Measurements from ENCODE around the gene CCL21.

Gene CCL21

DNA sequence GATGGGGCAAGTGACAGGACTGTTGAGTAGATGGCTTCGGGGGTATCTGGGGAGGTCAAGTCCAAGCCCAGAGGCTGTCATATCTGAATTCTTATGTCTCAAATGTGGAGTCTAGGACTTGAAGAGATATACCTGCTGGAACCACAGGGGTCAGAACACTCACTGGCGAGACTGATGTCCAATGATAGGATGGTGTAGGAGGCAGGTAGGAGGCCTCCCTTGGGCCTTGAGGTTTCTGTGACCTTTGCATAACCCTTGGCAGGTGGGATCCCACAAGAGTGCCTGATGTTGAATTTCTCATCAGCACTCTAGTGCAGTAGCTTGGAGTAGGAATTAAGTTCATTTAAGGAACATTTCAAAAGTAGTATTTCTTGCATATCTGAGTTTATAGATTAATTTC, 2.8 kb downstream of the CCL21 start:
- no peak for DNase-seq

DNA sequence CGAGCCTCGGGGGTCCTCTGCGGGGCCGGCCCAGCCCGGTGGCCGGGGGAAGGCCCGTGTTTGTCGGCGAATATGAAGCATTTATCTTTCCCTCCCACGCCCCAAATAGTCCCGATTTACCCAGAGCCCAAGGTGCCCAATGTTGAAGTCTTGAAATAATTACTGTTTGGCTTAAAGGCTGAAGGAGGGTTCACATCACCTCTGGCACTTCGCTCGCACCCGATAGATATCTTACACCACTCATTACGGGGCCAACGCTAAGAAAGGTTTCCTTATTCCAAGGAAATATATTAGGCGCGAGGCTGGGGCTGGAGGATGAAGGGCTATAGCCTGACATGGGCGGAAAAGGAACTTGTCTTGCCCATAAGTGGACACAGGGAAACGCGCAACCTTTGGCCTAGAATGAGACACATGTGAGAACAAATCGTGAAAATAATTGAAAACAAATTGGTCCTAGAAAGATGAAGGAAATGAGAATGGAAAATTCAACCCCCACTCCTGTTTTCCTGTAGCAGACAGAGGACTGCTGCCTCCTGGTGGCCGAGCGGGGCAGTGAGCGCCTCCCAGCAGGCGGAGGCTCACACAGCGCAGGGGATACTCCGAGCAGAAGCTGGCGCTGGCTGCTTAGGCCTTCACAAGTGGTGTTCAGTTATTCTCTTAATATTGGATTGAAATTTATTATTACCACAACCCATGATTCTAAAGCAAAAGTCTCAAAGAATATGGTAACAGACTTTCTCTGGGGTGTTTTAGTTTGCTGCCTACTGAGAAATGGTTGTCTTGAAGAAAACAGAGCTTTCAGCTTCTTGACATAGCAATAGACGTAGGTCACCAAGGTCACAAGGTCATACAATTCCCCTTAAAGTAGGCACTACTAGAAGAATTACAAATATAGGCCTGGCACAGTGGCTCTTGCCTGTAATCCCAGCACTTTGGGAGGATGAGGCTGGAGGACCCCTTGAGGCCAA, 7.9 kb downstream of the CCL21 start:
- DNase-seq, result peak; percentile 32

DNA sequence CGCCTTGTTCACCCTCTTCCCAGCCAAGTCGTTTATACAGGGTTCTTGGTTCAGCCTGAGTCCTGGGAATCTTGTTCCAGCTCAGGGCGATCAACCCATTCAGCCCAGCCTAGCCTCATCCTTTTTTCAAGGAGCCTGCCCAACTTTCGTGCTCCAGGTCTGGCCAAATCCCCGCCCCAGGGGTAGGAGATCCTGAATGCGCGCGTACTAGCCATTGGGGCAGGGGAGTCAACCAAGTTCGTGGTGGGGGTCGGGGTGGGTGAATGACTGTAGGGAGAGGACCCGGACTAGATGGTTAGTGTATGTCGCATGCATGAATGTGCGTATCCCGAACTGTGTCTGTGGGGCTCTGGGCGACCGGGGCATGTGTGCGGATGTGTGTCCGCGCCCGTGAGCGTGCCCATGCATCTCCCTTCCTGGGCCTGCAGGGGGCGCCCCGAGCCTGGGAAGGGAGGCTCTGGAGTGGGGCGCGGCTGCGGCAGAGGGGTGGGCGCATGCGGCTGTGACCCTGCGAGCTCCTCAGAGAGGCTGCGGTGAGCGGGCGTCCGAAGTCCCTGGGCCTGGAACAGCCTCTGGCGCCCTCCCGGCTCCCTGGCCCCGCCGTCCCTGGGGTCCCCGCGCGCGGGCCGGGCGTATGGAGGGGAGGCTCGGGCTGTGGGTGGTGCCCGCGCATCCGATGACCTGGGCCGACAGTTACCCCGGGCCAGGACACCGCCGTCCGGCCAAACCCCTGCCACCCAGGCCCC, 8.7 kb downstream of the CCL21 start:
- DNase-seq, result peak; percentile 61

DNA sequence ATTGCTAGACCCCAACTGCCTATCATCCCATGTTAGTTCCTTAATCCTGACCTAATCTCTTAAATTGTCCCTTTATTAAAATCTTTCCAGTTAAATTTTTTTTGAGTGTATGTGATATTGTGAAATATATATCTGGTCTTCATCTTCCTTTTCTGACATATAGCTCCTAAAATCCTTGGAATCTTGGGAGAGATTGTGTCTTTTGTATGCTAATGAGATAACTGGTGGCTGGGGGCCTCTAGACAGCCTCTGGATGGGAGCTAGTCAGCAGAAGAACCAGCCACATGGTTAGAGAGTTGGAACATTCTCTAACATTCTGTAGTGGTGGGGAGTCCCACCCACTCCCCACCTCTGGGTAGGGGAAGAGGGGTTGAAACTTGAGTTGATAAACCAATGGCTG, 15.1 kb downstream of the CCL21 start:
- DNase-seq, result no peak

DNA sequence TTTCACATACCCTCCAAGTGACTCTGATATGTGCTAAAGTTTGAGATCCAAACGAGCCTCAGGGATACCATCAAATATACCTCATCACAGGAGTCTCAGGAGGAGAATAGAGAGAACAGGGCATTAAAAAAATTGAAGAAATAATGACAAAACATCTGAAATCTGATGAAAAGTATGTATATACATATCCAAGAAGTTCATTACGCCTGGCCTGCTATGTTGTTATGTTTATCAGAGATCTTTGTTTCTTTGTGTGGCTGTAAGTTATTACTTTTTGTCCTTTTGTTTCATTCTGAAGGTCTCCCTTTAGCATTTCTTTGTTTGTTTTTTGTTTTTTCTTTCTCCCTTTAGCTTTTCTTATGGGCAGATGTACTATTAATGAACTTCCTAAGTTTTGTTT, 16.4 kb downstream of the CCL21 start:
- DNase-seq, result no peak

DNA sequence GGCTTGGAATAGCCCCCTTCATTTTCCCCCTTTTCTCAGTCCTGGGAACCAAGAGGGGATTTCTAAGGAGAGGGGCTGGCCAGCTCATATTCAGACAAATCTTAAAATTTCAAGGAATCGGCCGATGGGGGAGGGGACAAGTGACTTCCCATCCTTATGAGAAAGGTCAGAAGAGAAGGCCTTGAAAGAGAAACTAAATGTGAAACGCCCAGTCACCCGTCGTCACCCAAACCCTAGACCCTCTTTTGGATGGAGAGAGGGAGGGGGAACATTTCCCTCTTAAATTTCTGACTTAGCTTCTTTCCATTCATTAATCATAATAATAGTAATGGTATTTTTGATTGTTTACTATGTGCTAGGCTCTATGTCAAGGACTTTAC, 18.0 kb downstream of the CCL21 start:
- no peak for DNase-seq

DNA sequence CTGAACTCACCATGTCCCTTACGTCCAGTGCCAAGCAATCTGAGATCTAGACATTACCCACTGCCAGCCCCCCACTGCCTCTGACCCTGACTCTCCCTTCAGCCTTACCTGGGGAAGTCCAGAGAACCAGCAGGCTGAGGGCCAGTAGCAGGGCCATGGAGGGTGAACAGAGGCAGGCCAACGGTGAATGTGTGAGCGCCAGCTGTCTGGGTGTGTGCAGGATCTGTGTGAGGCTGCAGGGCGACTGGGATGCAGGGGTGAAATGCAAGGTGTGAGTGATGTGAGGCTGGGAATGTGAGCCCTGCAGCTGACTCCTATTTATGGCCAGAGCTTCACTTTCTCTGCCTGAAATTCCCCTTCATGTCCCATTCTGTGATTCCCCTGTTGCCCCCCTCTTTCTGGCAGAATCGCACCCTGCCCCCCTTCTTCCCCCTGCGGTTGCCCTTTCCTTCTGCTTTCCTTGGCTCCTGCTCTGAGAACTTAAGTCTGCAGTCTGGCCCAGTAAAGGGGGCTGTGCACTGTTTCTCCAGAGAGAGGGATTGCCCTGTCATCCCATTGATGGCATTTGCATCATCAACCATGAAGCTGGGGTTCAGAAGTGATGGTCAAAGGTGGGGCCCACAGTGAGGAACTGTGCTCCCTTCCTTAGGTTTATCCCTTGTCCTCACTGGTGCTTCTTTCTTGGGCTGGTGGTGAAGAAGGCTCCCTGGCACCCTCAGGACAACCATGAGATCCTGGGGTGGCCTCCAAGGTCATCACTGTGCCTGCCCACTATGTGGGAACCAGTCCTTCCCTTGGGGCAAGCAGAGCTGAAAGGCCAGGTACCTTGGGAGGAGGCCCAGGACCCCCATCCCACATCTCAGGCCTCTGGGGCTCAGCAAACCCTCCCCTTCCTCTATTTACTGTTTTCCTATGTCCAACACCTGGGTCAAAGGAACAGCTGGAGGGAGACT, 18.7 kb downstream of the CCL21 start, which contains the start of gene CCL19:
CCL19 (minus strand) TSS at position 294 of the 953 bp plus-strand sequence; CDS start at position 157, 137 bp downstream.
- DNase-seq, result no peak

DNA sequence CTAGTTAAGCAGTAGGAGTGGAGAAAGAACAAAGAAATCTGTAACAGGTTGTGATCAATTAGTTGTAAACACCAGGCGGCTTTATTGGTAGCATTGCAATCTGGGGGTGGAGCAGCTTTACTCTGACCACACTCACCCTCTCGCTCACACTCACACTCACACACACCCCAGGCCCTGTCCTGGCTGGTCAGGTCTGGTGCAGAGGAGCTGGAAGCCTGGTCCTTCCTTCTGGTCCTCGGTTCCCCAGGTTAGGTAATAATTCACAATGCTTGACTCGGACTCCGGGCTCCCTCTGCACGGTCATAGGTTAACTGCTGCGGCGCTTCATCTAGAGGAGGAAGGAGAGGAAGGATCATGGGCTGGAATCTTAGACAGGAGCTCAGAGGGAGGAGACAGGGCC, 20.4 kb downstream of the CCL21 start:
- DNase-seq, result no peak

DNA sequence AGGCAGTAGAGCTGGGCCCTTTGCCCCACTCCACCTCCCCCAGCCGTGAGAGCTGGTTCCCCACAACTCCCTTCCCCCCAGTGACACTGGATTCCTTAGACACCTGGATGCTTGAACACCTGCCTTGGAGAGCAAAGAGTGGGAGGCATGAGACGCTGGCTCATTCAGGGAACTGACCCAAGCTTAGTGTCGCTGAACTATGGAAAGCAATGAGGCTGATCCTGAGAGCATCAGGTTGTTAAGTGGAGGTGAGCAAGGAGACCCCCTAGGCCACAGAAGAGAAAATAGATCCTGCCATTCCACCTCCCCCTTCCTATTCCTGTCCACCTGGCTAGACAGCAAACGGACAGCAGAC, 20.8 kb downstream of the CCL21 start:
- no peak for DNase-seq

DNA sequence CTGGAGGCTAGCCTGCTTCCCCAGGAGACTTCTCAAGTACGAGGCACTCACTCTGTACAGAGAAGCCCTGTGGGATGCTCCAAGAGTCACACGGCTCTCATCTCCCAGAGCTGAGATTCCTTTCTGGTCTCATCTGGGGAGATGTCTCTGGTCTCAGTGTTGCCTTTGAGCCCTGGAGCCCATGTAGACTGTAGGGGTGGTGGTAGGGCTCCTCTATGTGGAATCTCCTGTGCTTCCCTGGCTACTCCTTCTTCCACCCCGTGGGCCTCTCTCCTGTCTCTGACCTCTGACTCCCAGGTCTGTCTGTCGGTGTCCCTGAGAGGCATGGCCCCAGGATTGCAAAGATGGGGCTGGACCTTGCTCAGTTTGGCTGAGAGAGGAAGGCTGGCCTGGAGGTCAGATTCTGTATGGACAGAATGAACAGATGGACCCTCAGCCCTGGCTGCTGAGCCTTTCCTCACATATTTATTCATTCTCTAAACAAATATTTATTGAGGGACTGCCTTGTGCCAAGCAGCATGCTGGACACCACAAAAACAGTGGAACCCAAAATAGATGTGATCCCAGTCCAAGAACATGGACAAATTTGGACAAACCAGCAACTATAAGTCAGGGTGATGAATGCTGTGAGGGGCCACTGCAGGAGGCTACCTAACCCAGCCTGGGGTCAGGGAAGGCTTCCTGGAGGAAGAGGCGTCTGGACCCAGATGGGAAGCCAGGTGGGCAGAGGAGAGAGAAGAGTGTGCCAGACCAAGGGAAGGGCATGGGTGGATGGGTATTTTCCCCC, 21.4 kb downstream of the CCL21 start:
- DNase-seq, result no peak

DNA sequence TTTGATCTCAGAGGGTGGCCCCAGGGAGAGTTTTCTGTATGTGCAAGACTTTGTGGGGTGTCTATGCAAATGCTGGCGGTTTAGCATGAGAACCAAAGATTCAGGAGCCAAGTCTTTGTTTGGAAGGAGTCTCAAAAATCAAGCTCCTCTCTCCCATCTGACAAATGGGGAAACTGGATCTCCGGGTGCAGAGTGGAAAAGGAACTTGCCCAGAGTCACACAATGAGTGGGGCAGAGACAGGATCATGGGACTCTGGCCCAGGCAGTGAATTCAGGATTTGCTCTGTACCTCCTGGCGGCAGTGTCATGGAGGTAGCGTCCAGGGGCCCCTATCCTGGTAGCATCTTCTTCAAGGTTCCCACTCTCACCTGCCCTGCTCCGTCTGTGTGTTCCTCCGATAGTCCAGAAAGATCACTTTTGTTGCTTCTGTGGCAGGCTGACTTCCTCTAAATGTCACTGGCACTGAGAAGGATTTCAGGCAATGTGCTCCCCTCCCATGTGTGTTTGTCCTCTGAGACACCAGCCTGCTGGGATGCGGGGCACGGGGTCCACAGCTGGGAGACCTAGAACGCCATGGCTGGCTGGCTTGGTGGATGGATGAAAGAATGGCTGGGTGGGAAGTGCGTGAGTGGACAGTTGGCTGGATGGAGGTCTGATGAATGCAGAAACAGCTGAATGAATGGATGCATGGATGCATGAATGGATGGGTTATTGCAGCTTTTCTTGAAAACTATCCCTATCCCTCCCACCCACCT, 22.5 kb downstream of the CCL21 start:
- no peak for DNase-seq

DNA sequence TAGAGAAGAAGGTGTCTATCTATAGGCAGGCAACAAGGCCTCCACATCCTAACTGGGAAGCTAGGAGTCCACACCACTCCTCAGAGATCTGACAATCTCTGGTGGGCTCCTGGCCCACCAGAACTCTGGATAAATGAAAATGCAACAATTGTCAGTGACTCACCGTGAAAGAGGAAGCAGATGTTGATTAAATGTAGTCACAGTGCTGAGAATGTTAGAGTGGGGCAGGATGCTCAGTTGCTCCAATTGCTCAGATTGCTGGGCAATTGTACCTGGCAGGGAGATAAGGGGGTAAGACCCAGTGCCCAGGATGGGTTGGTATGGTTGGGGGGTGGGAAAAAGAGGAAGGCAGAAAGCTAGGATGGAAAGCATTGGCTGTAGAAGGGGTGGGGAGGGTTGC, 23.2 kb downstream of the CCL21 start:
- no peak for DNase-seq

DNA sequence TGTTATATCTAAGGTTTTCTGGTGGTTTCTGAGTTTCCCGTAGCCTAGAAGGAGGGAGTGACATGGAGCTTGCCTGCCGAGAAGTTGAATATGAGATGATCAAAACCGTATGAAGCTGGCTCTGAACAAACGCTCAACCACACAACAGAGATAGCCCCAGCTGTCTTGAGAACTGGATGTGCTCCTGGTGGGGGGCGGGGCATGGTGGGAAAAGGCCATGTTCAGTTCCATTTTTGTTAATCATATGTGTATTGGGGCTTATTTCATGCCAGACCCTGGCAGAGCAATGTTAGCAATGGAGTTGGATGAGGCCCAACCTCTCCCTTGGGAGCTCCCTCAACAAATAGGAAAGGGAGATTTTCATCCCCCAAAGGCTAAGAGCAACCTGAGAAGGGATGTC, 23.7 kb downstream of the CCL21 start:
- DNase-seq, result no peak

DNA sequence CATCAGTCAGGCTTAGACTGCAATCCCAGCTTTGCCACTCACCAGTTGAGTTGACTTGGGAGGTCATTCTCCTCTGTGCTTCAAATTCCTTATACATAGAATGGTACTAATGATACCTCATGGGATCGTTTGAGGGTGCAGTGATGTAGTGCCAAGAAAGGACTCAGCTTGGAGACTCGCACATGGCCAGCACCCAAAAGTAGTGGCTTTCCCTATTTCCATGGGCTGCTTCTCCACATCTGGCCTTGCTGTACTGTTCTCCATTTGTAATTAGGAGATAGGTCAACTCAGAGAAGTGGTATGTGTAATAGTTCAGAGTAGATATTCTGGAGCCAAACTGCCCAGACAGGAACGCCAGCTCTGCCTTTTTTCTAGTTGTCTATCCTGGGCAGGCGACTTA, 24.3 kb downstream of the CCL21 start:
- no peak for DNase-seq

DNA sequence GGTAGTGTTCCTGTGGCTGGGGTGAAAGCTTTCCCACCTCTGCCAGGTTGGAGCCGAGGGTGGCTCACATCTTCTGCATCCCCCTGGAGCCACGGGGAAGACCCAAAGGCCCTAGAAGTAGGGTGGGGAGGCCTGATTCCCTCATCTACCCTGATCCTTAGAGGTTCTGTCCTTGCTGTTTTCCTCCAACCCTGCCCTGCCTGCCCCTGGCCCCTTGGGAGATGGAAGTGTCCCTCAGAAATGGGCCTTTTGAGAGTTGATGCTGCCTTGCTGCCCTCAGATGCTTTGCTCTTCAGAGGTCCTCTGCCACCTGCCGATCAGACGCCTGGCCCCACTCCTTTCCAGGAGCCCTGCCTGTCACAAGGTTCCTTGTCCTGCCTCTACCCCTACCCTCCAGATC, 25.1 kb downstream of the CCL21 start:
- no peak for DNase-seq

DNA sequence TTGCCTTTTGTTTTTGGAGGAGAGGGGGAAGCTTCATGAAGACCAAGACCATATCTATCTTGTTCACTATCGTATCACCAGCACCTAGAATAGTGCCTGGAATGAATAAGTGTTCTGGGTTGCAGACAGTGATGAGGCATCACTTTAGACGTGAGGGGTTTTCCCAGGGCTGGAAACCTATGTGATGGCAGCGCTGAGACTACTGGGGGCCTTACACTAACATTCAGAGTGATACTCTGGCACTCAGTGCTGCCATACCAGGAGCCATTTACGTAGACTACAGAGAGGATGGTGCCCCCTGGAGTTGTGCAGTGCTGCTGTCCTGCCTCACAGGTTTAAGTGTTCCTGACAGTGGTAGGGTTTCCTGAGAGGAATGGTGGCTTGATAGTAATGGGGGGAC, 25.8 kb downstream of the CCL21 start:
- DNase-seq, result no peak

DNA sequence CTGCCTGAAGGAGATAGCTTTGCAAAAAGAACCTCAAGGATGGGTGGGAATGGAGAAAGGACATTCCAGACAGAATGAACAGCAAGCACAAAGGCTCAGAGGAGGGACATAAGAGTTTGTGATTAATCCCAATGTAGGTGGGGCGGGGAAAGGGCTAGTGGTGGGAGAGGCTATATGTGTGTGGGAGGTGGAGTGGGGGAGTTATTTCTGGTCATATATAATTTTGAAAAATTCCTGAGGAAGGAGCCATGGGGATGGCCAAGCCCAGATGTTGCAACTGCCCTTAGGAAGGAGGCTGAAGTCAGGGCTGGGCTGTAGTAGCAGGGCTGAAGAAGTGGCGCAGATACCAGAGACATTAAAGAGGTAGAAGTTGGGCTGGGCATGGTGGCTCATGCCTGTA, 34.1 kb downstream of the CCL21 start:
- no peak for DNase-seq

DNA sequence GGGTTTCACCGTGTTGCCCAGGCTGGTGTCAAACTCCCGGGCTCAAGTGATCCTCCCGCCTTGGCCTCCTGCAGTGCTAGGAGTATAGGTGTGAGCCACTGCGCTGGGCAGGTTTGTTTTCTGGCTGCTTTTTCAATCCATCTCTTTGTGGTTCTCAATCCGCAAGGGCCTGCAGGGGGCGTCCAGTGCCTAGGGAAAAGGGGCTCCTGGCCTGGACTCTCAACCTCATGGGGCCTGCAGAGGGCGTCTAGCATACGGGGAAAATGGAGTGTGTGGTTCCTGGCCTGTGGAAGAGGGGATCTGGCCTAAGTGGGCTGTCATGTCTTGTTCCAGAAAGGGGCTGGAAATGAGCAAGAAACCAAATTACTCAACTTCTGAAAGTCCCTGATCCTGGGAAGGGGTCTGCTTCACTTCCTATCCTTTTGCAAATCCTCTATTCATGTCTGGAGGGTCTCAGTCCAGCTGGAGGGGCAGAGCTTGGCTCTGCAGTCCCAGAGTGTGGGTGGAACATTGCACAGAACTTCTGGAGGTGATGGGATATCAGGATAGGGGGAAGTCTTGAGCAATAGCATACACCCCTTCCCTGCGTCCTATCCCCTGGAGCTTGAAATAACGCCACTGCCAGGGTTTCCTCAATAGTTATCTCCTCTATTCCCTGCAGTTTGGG, 34.8 kb downstream of the CCL21 start:
- peak; percentile 29 for DNase-seq

DNA sequence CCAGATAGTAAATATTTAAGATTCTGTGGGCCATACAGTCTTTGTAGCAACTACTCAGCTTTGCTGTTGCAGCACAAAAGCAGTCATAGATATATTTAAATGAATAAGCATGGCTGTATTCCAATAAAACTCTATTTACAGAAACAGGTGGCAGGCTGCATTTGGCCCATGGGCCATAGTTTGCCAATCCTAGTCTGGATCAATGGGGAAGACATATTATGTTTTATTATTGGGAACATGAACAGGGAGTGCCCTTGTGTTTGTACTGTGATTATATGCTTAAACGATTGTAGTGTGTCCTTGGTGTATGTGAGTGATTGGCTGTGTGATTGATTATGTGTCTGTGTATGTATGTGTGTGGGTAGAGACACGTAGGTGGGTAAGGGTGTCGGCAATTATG, 35.5 kb downstream of the CCL21 start:
- DNase-seq, result no peak

DNA sequence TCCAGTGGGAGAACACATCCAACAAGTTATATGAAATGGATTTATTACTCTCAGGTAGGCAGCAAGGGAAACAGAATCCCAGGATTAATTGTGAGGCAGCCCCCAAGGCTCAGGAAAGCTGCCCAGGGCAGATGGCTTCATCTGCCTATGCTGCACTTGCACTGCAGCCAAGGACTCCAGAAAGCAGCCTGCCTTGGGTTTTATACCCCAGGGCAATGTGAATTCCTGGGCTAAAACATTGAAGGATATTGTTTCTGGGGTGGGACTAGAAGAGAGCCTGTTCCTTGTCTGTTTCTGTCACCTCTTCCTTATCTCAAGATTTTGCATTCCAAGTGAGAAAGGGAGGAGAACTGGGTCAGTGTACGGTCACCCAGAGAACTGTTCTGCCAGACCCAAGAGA, 38.6 kb downstream of the CCL21 start:
- DNase-seq, result no peak

Measured in NCI-H1105 (cell line).